SK-N-SH (cell line): ENCODE measurements around the gene MCC. TPM values are rescaled to one million over a fixed set of nuclear protein-coding genes. Genes with fewer than 3 reads are reported as not detected.

Experiments used
- CTCF ChIA-PET: fragments of 300-600, 350-600 bp; formaldehyde crosslinking; extraction: SDS; loops from one replicate; lab custom pipeline; 2021; lab: Yijun Ruan, JAX
- POLR2A ChIA-PET: fragments of 350-600 bp; sonication (Branson Sonifier 250); formaldehyde crosslinking; extraction: SDS; loops from one replicate; lab custom pipeline; 2020; ENCODE audit warnings: antibody characterized with exemption, inconsistent platforms; lab: Yijun Ruan, JAX
- DNase-seq: peaks from one replicate; pipeline ENCODE4 v3.0.0; 2012
- H2AFZ ChIP-seq: fragments of 200-600 bp; sonication (generic); 2 replicates; pipeline ENCODE4 v1.8.1; 2016; ENCODE audit warnings: antibody characterized with exemption, mild to moderate bottlenecking, low read depth
- H3F3A ChIP-seq: fragments of 200-600 bp; sonication (generic); replicated peaks from 2 replicates; pipeline ENCODE3; 2016; ENCODE audit warnings: antibody characterized with exemption, mild to moderate bottlenecking; ENCODE audit not compliant: insufficient read depth
- H3K27ac ChIP-seq, 2 experiments: fragments of 200-500 bp in 1 of 2; fragments of 200-600 bp in 1 of 2; sonication (Bioruptor generic) in 1 of 2; sonication (generic), shearing (Covaris generic) in 1 of 2; 2 replicates each; pipeline versions ENCODE4 v1.5.1 to v1.6.1; 2014 to 2016; ENCODE audit warnings: low read depth in 2 of 2, inconsistent platforms in 1 of 2, low read length in 1 of 2, mild to moderate bottlenecking in 1 of 2, mixed read lengths in 1 of 2
- H3K27me3 ChIP-seq: fragments of 200-600 bp; sonication (generic), shearing (Covaris generic); 2 replicates; pipeline ENCODE4 v1.6.1; 2016; ENCODE audit warnings: mixed run types; ENCODE audit not compliant: insufficient read depth
- H3K36me3 ChIP-seq, 2 experiments: fragments of 200-500 bp in 1 of 2; fragments of 200-600 bp in 1 of 2; sonication (Bioruptor generic) in 1 of 2; sonication (generic) in 1 of 2; replicated peaks in 1 of 2; 2 replicates each; pipeline versions ENCODE3 to v1.5.1; 2014 to 2016; ENCODE audit warnings: low read length in 1 of 2, mild to moderate bottlenecking in 1 of 2; ENCODE audit not compliant: insufficient read depth in 2 of 2, control insufficient read depth in 1 of 2
- H3K4me1 ChIP-seq, 2 experiments: fragments of 200-500 bp in 1 of 2; fragments of 200-600 bp in 1 of 2; sonication (Bioruptor generic) in 1 of 2; sonication (generic), shearing (Covaris generic) in 1 of 2; 2 replicates each; pipeline versions ENCODE4 v1.5.1 to v1.6.1; 2014 to 2016; ENCODE audit warnings: low read depth in 1 of 2, low read length in 1 of 2, mixed run types in 1 of 2; ENCODE audit not compliant: insufficient read depth in 2 of 2, control insufficient read depth in 1 of 2
- H3K4me2 ChIP-seq: fragments of 200-600 bp; sonication (generic), shearing (Covaris generic); 2 replicates; pipeline ENCODE4 v1.6.1; 2017; ENCODE audit warnings: mixed run types
- H3K4me3 ChIP-seq, 2 experiments: fragments of 200-500 bp in 1 of 2; fragments of 200-600 bp in 1 of 2; sonication (Bioruptor generic) in 1 of 2; sonication (generic), shearing (Covaris generic) in 1 of 2; 2 replicates each; pipeline versions ENCODE4 v1.5.1 to v1.8.1; 2014 to 2016; ENCODE audit warnings: low read depth in 2 of 2, inconsistent platforms in 1 of 2, low read length in 1 of 2, mild to moderate bottlenecking in 1 of 2, mixed read lengths in 1 of 2, moderate library complexity in 1 of 2
- H3K79me2 ChIP-seq: fragments of 200-600 bp; sonication (generic); 2 replicates; pipeline ENCODE4 v1.8.1; 2017; ENCODE audit warnings: mild to moderate bottlenecking; ENCODE audit not compliant: insufficient read depth
- H3K9ac ChIP-seq: fragments of 200-600 bp; sonication (generic); 2 replicates; pipeline ENCODE4 v1.6.1; 2017; ENCODE audit warnings: mixed run types
- H3K9me2 ChIP-seq: fragments of 200-600 bp; sonication (generic); 2 replicates; pipeline ENCODE4 v1.6.1; 2017; ENCODE audit warnings: mixed run types
- H3K9me3 ChIP-seq: fragments of 200-600 bp; sonication (generic); 2 replicates; pipeline ENCODE4 v1.6.1; 2017; ENCODE audit warnings: mixed run types, mild to moderate bottlenecking, moderate library complexity
- H4K20me1 ChIP-seq: fragments of 200-600 bp; sonication (generic); 2 replicates; pipeline ENCODE4 v1.6.1; 2017; ENCODE audit warnings: mild to moderate bottlenecking, mixed run types; ENCODE audit not compliant: insufficient read depth
- CHD2 ChIP-seq: fragments of 150-350 bp; IDR thresholded peaks from 2 replicates; pipeline ENCODE4 v1.6.1; 2018; ENCODE audit warnings: low read length; ENCODE audit not compliant: partially characterized antibody
- ELF1 ChIP-seq: IDR thresholded peaks from 2 replicates; pipeline ENCODE4 v1.4.0; 2012
- EP300 ChIP-seq, 2 experiments: IDR thresholded peaks; 2 replicates each; pipeline versions ENCODE4 v1.4.0 to v1.6.1; 2012; ENCODE audit warnings: borderline replicate concordance in 1 of 2, low read depth in 1 of 2, low read length in 1 of 2
- EZH2phosphoT487 ChIP-seq: fragments of 200-600 bp; sonication (generic); IDR thresholded peaks from 2 replicates; pipeline ENCODE4 v1.6.1; 2017; ENCODE audit warnings: low read depth, mixed run types, mild to moderate bottlenecking, antibody characterized with exemption, moderate library complexity, borderline replicate concordance
- FOSL2 ChIP-seq: IDR thresholded peaks from 2 replicates; pipeline ENCODE4 v1.4.0; 2012; ENCODE audit warnings: low read depth, mild to moderate bottlenecking, moderate library complexity, borderline replicate concordance
- IRF3 ChIP-seq: fragments of 150-350 bp; IDR thresholded peaks from 2 replicates; pipeline ENCODE4 v1.6.1; 2016; ENCODE audit warnings: mild to moderate bottlenecking, low read depth, low read length
- JUND ChIP-seq: IDR thresholded peaks from 2 replicates; pipeline ENCODE4 v1.4.0; 2012
- MEF2A ChIP-seq: IDR thresholded peaks from 2 replicates; pipeline ENCODE4 v1.4.0; 2012; ENCODE audit warnings: low read depth, borderline replicate concordance
- NFIC ChIP-seq: IDR thresholded peaks from 2 replicates; pipeline ENCODE4 v1.4.0; 2012; ENCODE audit warnings: borderline replicate concordance
- RCOR1 ChIP-seq: fragments of 150-350 bp; IDR thresholded peaks from 2 replicates; pipeline ENCODE4 v1.6.1; 2017; ENCODE audit warnings: antibody characterized with exemption, low read length
- RFX5 ChIP-seq: IDR thresholded peaks from 2 replicates; pipeline ENCODE4 v1.6.1; 2012; ENCODE audit warnings: mild to moderate bottlenecking, improper control_type of control experiment, low read length
- TAF1 ChIP-seq: IDR thresholded peaks from 2 replicates; pipeline ENCODE4 v1.6.1; 2012; ENCODE audit warnings: low read depth, mild to moderate bottlenecking, low read length, moderate library complexity, borderline replicate concordance
- USF1 ChIP-seq: IDR thresholded peaks from 2 replicates; pipeline ENCODE4 v1.4.0; 2012; ENCODE audit warnings: low read depth, borderline replicate concordance
- YY1 ChIP-seq: IDR thresholded peaks from 2 replicates; pipeline ENCODE4 v1.4.0; 2012; ENCODE audit warnings: low read depth, mild to moderate bottlenecking
- WGBS: methylation state at CpG from one replicate; pipeline ENCODE4 v1.1.6; 2017; ENCODE audit warnings: low lambda C conversion rate; 5-methylcytosine and 5-hydroxymethylcytosine counted together
- polyA plus RNA-seq, 3 experiments: library from polyadenylated mRNA; depleted of rRNA; stranded (reverse); fragments of >200 nt; gene quantifications; 2 replicates each; pipeline ENCODE4 v1.2.3, GENCODE V29; 2012
- TF ChIP-seq, protein P1 (sequence below): IDR thresholded peaks from 2 replicates; pipeline ENCODE4; 2012

Gene MCC
- polyA plus RNA-seq, 1 of the 3 experiments (the other 2 are of a cell fraction), result 3.6 TPM

GRCh38 chr5:113164021-113164420, 324.2 kb downstream of the MCC start:
- CTCF ChIA-PET, result no interaction called here
- Histone ChIP-seq H3K36me3 (no peaks in the 10 kb centered on the region), H3K4me2 (no peak overlapping the region), H3K4me1 (peaks cover 0 to 16% of the 10 kb centered on the region in 2 experiments; a peak in 2 of 4 replicates), H3F3A (peaks cover 4% of the 10 kb centered on the region), H3K9ac (no peak overlapping the region), H2AFZ (no peak overlapping the region), H3K9me2 (no peaks in the 10 kb centered on the region), H3K9me3 (no peaks in the 10 kb centered on the region), H4K20me1 (no peaks in the 10 kb centered on the region), H3K79me2 (no peaks in the 10 kb centered on the region), H3K4me3 (no peak overlapping the region), H3K27me3 (no peaks in the 10 kb centered on the region), H3K27ac (no peak overlapping the region)
- POLR2A ChIA-PET, result no interaction called here
- no peak for TF ChIP-seq NFIC
- TF ChIP-seq USF1, result no peak
- TF ChIP-seq CHD2, result no peak
- TF ChIP-seq TAF1, result no peak
- TF ChIP-seq RFX5, result no peak
- WGBS, result 57% methylated on average over 1 of the region's 1 CpG
- DNase-seq, result no peak

GRCh38 chr5:113163328-113163727, 324.9 kb downstream of the MCC start:
- Histone ChIP-seq H3K79me2 (no peaks in the 10 kb centered on the region), H3K9me3 (no peaks in the 10 kb centered on the region), H3K4me1 (peaks cover 0 to 11% of the 10 kb centered on the region in 2 experiments; a peak in 2 of 4 replicates), H3K4me3 (no peak overlapping the region), H2AFZ (no peak overlapping the region), H3K4me2 (no peak overlapping the region), H3K9ac (no peak overlapping the region), H3K27ac (no peak overlapping the region), H3K27me3 (no peaks in the 10 kb centered on the region), H3F3A (peaks cover 4% of the 10 kb centered on the region), H3K9me2 (no peaks in the 10 kb centered on the region), H4K20me1 (no peaks in the 10 kb centered on the region), H3K36me3 (no peaks in the 10 kb centered on the region)
- DNase-seq, result no peak
- POLR2A ChIA-PET, result no interaction called here
- CTCF ChIA-PET, result no interaction called here
- no peak for TF ChIP-seq MEF2A
- TF ChIP-seq, protein P1, sequence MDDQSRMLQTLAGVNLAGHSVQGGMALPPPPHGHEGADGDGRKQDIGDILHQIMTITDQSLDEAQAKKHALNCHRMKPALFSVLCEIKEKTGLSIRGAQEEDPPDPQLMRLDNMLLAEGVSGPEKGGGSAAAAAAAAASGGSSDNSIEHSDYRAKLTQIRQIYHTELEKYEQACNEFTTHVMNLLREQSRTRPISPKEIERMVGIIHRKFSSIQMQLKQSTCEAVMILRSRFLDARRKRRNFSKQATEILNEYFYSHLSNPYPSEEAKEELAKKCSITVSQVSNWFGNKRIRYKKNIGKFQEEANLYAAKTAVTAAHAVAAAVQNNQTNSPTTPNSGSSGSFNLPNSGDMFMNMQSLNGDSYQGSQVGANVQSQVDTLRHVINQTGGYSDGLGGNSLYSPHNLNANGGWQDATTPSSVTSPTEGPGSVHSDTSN, result no peak
- no peak for TF ChIP-seq IRF3
- no peak for TF ChIP-seq JUND
- TF ChIP-seq RCOR1, result no peak
- no peak for TF ChIP-seq FOSL2
- no peak for TF ChIP-seq ELF1
- no peak for TF ChIP-seq YY1
- TF ChIP-seq EP300 (IDR thresholded peaks at IDR 0.05; ENCODE audit: borderline replicate concordance in 1 of 2, low read depth in 1 of 2, low read length in 1 of 2), result no peak
- TF ChIP-seq EZH2phosphoT487, result no peak
- 83% methylated on average over 2 of the region's 2 CpGs for WGBS
